ENCODE measurements around the gene ZNF346.
A peak's percentile ranks its signal among the peaks of the same experiment; 100 is the strongest.

The ZNF346 gene

DNA sequence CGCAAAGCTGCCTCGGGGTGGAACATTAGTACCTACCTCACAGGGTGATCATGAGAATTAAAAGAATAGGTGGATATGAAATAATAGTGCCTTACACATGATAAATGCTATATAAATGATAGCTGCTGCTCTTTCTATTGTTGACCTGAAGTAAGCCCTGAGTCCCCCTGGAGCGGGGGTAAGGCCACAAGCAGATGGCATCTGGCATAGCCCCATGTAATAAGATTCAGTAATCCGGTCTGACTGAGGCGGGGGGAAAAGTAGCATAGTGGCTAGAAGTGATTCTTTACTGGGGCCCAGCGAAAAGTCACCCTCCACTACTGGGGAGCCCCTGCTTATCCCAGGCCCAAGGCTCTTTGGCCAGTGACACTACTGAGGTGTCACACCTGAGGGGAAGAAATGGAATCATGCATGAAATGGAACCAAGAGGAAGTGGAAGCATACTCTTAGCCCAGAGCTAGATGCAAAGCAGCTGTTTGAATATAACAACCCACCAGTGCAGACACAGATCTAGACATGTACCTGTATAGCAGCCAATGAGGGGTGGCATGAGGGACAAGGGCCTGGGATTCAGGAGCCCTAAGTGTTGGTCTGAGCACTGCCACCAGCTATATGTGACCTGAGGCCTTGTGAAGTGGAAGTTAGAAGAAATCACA, 48.2 kb downstream of the ZNF346 start:
- no peak for DNase-seq

DNA sequence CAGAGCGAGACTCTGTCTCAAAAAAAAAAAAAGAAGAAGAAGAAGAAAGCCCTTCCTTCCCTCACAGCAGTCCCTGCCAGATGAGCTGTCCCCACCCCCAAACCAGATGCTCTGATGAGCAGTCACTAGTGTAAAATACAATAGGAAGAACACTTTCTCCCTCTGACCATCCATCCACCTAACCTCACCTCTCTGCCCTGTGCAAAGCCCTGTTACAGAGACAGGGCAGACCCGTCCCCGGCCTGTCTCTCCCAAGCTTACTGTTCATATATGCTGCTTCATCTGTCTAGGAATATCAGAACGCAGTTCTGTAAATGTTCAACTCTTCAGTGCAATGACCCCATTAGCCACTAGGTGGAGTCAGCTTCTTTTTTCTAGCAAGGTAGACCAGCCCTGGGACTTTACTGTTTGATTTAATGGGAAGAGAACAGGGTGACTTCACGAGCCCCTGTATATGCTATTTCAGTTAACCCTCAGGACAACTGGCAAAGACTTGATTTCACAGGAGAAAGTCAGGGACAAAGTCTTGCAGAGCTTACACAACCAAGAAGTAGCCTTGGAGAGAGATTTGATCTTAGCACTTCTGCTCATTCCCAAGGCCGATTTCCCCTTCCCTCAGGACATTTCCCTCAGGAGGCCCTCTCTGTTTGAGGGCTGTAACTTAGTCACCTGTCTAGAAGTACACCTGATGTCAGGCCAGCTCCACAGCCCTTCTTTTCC, 49.3 kb downstream of the ZNF346 start:
- DNase-seq: peak; percentile 36

DNA sequence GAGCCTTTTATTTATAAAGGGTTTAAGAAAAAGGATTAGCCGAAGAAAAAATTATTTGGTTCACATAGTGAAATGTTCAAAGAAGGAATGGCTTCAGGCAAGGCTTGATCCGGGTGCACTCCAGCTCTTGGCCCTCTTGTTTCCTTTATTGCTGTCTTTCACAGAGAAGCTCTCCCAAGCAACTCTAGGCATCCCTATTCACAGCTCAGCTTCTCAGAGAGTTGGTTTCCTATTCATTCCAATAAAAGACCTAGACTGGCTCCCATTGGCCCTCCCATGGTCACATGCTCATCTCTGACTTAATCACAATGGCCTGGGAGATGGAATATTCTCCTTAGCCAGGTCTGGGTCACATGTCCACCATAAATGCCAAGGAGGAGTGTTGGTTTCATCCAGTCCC, 54.8 kb downstream of the ZNF346 start:
- no peak for DNase-seq

DNA sequence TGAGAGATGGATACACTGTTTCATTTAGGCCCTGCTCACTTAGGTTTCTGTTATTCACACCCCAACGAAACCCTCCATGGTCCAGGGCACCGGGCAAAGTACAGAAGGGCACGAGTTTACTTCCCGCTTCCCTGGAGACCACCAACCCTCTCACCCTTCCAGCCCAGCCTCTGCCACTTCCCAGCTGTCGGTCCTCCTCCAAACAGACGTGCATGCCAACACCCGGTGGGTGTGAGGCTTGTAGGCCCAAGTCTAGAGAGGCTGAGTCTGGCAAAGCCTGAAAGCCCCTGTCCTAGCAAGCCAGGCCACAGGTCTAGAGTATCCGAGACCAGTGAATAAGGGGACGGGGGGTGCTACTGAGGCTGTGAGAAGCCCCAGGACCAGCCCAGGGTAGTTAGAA, 57.1 kb downstream of the ZNF346 start:
- DNase-seq: no peak

DNA sequence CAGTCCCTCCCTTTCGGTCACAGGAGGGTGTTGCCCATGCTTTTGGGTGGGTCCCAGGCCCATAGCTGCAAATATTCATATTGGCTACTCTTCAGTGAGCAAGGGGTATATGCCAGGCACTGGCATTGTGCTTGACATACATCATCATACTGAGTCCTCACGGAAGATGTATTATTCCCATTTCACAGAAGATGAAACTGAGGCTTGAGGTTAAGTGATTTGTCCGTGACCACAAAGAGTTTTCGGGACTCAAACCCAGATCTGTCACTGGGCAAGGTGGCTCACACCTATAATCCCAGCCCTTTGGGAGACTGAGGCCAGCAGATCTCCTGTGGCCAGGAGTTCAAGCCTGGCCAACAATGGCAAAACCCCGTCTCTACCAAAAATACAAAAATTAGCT, 57.8 kb downstream of the ZNF346 start:
- DNase-seq: no peak

DNA sequence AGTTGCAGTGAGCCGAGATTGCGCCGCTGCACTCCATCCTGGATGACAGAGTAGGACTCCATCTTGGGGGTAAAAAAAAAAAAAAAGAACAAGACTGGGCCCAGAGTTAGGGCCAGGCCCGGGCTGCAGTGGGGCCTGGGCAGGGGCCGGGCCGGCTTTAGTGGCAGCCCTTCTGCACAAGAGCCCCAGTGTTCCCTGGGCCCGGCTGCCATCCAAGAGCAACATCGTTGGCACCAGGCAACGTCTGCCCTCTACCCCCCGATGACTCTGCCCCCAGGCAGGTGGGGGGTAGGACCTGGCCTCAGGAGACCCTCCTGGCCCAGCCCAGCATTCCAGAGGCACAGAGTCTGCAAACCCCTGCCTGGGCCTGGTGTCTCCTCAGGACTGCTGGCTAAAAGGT, 59.4 kb downstream of the ZNF346 start:
- no peak for DNase-seq

DNA sequence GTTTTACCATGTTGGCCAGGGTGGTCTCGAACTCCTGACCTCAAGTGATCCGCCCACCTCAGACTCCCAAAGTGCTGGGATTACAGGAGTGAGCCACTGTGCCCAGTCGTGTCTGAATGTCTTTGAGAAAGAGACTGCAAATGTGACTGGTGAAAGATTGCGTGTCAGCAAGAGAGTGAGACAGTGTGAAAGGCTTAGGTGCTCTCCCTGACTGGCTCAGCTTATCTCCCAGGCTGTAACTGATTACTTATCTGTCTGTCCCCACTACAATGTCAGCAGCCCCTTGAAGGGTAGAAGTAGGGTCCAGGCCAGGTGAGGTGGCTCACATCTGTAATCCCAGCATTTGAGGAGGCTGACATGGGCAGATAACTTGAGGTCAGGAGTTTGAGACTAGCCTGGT, 60.9 kb downstream of the ZNF346 start:
- DNase-seq: no peak

DNA sequence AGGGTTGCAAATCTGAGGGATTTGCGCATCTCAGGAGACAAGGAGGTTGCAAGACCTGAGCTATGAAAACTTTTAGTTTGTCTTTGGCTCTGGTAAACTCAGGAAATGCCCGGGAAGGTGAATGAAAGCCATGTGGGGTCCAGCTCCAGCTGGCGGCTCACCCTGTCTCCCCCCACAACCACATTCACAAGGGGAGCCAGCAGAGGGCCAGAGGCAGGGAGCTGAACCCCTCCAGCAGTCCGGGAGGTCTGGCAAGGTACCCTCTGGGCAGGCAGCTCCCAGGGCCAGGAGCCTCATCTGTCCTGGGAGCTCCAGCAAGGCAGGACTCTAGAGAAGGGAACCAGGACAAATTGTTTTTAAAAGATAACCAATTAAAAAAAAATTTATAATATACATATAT, 61.7 kb downstream of the ZNF346 start:
- DNase-seq: no peak

DNA sequence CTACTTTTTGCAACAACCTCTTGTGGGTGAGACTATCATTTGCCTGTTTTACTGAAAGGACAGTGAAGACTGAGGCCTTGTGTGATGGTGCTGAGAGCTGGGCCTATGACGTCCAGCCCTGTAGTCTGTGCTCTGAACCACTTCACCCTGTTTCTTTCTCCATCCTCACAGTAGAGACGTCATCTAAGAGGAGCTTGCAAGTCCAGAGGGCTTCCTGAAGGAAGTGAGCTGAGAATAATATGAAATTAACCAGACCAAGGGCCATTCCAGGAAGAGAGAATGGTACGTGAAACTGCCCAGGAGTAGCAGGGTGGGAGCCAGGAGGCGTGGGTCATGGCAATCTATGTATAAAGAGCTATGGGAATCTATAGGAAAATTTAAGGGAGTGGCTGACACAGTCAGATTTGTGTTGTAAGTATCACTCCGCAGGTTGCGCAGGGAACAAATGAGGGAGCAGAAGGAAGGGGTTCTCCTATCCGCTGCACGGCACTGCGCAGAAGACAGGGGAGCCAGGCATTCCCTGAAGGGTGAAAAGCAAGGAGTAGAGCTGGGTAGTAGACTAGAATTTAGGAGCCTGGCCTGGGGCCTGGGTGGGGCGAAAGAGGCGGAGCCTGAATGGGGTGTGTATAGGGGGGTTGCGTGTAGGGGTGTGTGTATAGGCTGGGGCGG, 63.6 kb downstream of the ZNF346 start:
- DNase-seq: no peak

DNA sequence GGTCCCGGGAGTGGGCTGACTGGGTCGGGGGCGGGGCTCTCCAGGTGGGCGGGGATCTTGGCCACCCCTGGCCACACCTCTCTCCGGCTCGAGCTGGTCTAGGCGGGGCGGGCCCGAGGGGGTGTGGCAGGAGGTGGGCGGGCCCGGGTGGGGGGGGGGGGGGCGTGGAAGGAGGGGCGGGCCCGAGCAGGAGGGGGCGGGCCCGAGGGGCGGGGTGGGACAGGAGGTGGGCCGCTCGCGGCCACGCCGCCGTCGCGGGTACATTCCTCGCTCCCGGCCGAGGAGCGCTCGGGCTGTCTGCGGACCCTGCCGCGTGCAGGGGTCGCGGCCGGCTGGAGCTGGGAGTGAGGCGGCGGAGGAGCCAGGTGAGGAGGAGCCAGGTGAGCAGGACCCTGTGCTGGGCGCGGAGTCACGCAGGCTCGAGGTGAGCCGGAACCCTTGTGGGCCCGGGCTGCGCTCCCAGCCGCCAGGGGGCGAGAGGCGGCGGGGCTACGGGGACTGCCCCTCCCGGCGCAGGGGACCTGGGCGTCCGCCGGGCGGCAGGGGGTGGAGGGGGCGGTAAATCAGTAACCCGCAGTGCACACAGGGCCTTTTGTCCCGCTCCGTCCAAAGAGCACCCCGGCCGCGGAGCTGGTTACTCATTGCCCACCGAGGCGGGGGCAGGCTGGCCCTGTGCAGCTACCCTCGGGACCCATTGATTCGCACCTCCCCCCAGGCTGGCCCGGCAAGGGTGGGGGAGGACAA, 64.3 kb downstream of the ZNF346 start, which contains the start of gene FGFR4:
FGFR4 (plus strand) TSS at position 262 of the 744 bp plus-strand sequence. CDS start 2,688 bp downstream, outside the sequence.
- DNase-seq: peak; percentile 67

DNA sequence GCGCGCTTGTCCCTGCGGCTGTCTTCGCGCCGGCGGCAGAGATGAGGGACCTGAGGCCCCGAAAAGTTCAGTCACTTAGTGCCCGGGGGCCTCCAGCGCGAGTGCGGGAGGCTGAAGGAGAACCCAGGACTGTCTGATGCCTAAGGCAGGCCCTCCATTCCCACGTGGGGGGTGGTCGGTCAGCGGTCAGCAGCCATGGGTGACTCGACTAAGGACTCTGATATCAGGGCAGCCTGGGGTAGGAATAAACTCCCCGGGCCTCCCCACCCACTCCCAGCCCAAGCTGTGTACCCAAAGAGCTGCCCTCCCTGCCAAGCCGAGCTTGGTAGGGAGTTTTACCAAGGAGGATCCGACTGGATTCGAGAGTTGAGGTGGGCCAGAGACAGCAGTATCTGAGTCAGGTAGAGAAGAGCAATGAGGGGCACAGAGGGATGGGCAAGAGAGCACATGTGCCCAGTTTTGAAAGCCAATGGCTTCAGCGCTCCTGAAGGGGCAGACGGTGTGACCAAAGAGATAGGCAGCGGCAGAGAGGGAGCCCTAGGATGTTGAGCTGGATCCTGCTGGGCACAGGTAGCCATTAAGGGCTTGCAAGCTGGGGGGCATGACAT, 65.0 kb downstream of the ZNF346 start:
- DNase-seq: no peak

DNA sequence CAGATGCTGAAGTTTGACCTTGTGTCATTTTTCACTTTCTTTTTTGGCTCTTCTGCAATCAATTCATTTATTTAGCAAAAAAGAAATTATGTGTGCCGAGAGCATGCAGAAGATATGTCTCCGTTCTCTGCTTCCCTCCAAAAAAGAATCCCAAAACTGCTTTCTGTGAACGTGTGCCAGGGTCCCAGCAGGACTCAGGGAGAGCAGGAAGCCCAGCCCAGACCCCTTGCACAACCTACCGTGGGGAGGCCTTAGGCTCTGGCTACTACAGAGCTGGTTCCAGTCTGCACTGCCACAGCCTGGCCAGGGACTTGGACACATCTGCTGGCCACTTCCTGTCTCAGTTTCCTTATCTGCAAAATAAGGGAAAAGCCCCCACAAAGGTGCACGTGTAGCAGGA, 66.6 kb downstream of the ZNF346 start:
- no peak for DNase-seq

DNA sequence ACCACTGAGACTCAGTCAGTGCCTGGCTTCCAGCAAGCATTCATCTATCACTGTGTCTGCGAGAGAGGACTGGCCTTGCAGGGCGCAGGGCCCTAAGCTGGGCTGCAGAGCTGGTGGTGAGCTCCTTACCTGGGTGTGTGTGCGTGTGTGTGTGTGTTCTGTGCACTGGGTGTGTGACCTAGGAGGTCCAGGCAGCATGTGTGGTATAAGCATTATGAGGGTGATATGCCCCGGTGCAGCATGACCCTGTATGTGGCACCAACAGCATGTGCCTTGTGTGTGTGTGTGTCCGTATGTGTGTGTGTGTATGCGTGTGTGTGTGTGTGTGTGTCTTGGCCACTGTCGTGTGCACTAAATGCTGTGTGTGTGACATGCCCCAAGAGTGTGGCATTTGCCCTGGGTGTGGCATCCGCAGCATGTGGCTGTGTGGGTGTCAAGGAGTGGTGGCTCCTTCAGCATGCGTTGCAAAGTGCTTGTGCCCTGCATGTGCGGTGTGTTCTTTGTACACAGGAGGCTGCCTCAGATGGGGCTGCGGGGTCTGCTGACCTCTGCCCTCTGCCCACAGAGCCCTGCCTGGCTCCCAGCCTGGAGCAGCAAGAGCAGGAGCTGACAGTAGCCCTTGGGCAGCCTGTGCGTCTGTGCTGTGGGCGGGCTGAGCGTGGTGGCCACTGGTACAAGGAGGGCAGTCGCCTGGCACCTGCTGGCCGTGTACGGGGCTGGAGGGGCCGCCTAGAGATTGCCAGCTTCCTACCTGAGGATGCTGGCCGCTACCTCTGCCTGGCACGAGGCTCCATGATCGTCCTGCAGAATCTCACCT, 67.5 kb downstream of the ZNF346 start:
- DNase-seq: no peak

DNA sequence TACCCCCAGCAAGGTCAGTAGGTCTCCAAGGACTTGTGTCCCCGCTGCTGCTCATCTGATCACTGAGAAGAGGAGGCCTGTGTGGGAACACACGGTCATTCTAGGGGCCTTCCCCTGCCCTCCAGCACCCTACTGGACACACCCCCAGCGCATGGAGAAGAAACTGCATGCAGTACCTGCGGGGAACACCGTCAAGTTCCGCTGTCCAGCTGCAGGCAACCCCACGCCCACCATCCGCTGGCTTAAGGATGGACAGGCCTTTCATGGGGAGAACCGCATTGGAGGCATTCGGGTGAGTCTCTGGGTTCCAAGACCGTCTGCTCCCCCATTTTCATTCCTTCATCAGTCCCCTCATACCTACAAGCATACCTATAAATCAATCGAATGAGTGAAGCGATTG, 68.3 kb downstream of the ZNF346 start:
- no peak for DNase-seq

DNA sequence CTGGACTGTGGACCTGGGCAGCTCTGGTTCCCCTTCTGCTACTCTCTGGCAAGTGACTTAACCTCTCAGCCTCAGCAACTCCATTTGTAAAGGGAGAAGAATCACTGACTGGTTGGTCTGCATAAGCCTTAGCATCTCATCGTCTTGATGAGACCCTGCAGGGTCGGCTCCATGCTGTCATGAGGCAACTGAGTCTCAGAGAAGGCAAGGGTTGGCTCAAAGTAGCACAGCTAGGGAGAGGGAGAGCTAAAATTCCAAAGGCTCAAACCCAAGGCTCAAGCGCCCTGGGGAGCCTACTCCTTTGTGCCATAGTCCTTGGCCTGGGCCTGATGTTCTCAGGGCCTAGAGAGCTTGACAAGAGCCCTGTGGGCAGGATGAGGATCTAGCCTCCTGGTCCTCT, 68.7 kb downstream of the ZNF346 start:
- no peak for DNase-seq

DNA sequence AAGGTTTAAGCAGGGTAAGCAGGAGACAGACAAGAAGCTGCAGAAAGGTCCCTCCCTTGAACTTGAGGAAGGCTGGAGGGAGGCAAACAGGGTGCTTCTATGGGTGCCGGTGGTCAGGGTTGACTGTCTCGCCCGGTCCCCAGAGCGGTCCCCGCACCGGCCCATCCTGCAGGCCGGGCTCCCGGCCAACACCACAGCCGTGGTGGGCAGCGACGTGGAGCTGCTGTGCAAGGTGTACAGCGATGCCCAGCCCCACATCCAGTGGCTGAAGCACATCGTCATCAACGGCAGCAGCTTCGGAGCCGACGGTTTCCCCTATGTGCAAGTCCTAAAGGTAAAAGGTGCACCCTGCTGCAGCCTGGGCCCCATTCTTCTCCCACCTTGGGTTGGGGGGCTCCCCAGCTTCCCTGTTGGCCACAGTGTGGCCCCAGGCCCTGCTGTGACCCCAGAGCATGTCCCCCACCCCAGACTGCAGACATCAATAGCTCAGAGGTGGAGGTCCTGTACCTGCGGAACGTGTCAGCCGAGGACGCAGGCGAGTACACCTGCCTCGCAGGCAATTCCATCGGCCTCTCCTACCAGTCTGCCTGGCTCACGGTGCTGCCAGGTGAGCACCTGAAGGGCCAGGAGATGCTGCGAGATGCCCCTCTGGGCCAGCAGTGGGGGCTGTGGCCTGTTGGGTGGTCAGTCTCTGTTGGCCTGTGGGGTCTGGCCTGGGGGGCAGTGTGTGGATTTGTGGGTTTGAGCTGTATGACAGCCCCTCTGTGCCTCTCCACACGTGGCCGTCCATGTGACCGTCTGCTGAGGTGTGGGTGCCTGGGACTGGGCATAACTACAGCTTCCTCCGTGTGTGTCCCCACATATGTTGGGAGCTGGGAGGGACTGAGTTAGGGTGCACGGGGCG, 69.9 kb downstream of the ZNF346 start:
- DNase-seq: no peak

DNA sequence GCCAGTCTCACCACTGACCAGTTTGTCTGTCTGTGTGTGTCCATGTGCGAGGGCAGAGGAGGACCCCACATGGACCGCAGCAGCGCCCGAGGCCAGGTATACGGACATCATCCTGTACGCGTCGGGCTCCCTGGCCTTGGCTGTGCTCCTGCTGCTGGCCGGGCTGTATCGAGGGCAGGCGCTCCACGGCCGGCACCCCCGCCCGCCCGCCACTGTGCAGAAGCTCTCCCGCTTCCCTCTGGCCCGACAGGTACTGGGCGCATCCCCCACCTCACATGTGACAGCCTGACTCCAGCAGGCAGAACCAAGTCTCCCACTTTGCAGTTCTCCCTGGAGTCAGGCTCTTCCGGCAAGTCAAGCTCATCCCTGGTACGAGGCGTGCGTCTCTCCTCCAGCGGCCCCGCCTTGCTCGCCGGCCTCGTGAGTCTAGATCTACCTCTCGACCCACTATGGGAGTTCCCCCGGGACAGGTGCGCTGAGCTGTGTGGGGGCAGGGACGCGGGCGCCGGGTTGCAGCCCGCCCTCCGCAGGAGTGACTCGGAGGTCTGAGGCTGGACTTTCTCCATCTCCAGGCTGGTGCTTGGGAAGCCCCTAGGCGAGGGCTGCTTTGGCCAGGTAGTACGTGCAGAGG, 70.7 kb downstream of the ZNF346 start:
- DNase-seq: no peak

DNA sequence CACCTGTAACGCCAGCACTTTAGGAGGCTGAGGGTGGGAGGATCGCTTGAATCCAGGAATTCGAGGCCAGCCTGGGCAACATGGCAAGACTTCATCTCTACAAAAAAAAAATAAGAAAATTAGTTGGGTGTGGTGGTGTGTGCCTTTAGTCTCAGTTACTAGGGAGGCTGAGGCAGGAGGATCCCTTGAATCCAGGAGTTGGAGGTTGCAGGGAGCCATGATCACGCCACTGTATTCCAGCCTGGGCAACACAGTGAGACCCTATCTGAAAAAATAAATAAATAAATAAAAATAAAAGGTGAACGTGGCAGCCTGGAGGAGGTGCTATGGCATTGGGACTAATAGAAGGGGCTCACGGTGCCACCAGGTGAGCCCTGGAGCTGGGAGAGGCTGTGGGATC, 71.3 kb downstream of the ZNF346 start:
- DNase-seq: no peak

DNA sequence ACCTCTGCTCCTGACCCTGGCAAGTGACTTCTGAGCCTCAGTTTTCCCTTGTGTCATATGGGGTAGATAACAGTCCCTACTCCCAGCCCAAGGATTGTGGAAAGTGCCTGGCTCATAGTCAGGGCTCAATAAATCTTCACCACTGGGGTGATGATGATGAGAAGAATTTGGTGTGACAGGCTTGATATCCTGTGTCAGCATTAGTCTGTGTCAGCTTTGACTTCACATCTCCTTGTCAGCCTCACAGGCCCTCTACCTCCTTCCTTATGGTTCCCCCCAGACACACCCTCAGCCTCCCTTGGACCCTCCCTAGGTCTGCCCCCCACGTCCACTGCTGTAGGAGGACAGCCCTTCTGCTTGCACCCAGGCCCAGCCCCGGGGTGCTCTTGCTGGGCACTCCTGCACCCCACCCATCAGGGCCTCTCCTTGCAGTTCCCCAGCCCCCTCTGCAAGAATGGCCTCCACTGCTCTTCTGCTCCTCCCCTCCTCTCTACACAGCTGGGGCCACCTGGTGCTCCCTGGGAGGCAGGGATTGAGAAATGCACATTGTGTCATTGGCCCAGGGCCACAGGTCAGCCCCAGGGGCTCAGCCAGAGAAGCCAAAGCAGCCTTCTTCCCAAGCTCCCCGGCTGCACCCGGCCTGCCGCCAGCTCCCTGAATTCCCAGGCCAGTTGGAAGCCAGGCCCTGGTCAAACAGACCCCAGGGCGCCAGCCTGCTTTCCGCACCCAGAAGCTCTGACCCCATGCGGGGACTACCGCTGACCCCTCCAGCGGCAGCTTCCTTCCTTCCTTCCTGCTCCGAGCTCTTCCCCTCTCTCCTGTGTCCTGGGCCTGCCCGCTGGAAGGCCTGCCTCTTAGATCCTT, 72.0 kb downstream of the ZNF346 start:
- DNase-seq: no peak
